ENCODE measurements around the gene SLA2.

DNA sequence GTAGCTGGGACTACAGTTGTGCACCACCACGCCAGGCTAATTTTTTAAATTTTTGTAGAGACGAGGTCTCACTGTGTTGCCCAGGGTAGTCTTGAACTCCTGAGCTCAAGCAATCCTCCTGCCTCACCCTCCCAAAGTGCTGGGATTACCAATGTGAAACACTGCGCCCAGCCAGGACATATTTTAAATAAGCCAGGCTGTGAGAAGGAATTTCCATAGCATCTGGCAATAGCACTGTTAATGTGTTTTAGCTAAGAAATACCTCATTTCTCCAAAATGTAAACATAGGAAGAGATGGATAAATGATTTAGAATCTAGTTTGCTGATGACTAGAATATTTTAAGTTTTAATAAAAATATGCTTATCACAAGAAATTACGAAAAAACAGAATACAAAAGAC, 27.0 kb upstream of the SLA2 start:
- TF ChIP-seq, protein P1, sequence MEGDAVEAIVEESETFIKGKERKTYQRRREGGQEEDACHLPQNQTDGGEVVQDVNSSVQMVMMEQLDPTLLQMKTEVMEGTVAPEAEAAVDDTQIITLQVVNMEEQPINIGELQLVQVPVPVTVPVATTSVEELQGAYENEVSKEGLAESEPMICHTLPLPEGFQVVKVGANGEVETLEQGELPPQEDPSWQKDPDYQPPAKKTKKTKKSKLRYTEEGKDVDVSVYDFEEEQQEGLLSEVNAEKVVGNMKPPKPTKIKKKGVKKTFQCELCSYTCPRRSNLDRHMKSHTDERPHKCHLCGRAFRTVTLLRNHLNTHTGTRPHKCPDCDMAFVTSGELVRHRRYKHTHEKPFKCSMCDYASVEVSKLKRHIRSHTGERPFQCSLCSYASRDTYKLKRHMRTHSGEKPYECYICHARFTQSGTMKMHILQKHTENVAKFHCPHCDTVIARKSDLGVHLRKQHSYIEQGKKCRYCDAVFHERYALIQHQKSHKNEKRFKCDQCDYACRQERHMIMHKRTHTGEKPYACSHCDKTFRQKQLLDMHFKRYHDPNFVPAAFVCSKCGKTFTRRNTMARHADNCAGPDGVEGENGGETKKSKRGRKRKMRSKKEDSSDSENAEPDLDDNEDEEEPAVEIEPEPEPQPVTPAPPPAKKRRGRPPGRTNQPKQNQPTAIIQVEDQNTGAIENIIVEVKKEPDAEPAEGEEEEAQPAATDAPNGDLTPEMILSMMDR (IDR thresholded peaks at IDR 0.05) = no peak
- no peak for TF ChIP-seq POLR2A (IDR thresholded peaks at IDR 0.05)
